Dendritic cell treated with granulocyte-macrophage colony-stimulating factor and Interleukin-4, amounts not matched to agents 40 ng/mL and 50 ng/mL, for 4 days (primary cell): Measurements from ENCODE around the gene PID1.

Experiments used
- H3K27ac Mint-ChIP-seq: one replicate; pipeline ENCODE4 v1.8.0; 2022; ENCODE audit warnings: mild to moderate bottlenecking, mixed read lengths
- H3K27me3 Mint-ChIP-seq: one replicate; pipeline ENCODE4 v1.8.0; 2022; ENCODE audit warnings: mild to moderate bottlenecking, mixed read lengths
- H3K36me3 Mint-ChIP-seq: one replicate; pipeline ENCODE4 v1.8.0; 2022; ENCODE audit warnings: low read depth, mixed read lengths
- H3K4me1 Mint-ChIP-seq: one replicate; pipeline ENCODE4 v1.8.0; 2022; ENCODE audit warnings: low read depth, mixed read lengths
- H3K4me3 Mint-ChIP-seq: one replicate; pipeline ENCODE4 v1.8.0; 2022; ENCODE audit warnings: mild to moderate bottlenecking, moderate library complexity, mixed read lengths
- H3K9me3 Mint-ChIP-seq: one replicate; pipeline ENCODE4 v1.8.0; 2022; ENCODE audit warnings: mixed read lengths
- intact Hi-C: fragments of 100-400 bp; cut with micrococcal nuclease; formaldehyde crosslinking; loops from one replicate; pipeline ENCODE4 v1.15.0; 2022

Gene PID1

GRCh38 chr2:229041691-229042090 lies 229.4 kb downstream of the PID1 start:
- Mint-ChIP-seq H3K4me3 (no peak overlapping the region), H3K9me3 (peaks cover 3% of the 10 kb centered on the region), H3K27ac (no peak overlapping the region), H3K36me3 (no peaks in the 10 kb centered on the region), H3K4me1 (no peaks in the 10 kb centered on the region), H3K27me3 (no peaks in the 10 kb centered on the region)
- intact Hi-C loops = no loop called here

- Mint-ChIP-seq H3K4me3 (no peak overlapping the region), H3K9me3 (peaks cover 11% of the 10 kb centered on the region), H3K36me3 (no peaks in the 10 kb centered on the region), H3K4me1 (no peaks in the 10 kb centered on the region), H3K27ac (no peak overlapping the region), H3K27me3 (no peaks in the 10 kb centered on the region)
- intact Hi-C loops = no loop called here
Observed at GRCh38 chr2:229037621-229038020, 233.5 kb downstream of the PID1 start.

- no peaks in the 10 kb centered on the region for H3K27me3 Mint-ChIP-seq
- intact Hi-C loops = no loop called here
- H3K4me1 Mint-ChIP-seq = no peaks in the 10 kb centered on the region
- no peak overlapping the region for H3K4me3 Mint-ChIP-seq
- H3K36me3 Mint-ChIP-seq = no peaks in the 10 kb centered on the region
- H3K27ac Mint-ChIP-seq = no peak overlapping the region
- H3K9me3 Mint-ChIP-seq = peaks cover 40% of the 10 kb centered on the region
Observed at GRCh38 chr2:229033816-229034215, 237.3 kb downstream of the PID1 start.

- no peak overlapping the region for H3K4me3 Mint-ChIP-seq
- peaks cover 50% of the 10 kb centered on the region for H3K9me3 Mint-ChIP-seq
- no peak overlapping the region for H3K27ac Mint-ChIP-seq
- no peaks in the 10 kb centered on the region for H3K27me3 Mint-ChIP-seq
- no peaks in the 10 kb centered on the region for H3K36me3 Mint-ChIP-seq
- no peaks in the 10 kb centered on the region for H3K4me1 Mint-ChIP-seq
- intact Hi-C loops = no loop called here
Observed at GRCh38 chr2:229032608-229033234, 238.4 kb downstream of the PID1 start.

- intact Hi-C loops = no loop called here
- Mint-ChIP-seq H3K4me1 (no peaks in the 10 kb centered on the region), H3K27ac (no peak overlapping the region)
Observed at GRCh38 chr2:229027353-229028105, 243.6 kb downstream of the PID1 start.

DNA sequence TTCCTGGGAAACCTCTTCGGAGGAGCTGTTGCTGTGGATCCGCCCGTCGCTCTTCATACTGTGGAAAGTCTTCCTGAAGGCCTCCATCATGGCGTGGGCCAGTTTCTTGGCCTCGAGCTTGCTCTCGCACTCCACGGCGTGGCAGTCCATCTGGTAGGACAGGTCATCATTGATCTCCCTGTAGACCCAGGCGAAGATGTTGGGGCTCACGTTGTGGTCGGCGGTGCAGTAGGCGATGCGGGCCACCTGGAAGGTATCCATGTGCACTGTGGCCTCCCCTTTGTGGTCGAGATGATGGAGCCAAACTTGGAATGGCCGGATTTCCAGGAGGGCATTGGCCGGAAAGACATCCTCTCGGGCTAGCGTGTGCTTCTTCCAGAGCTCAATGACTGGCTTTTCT lies 245.4 kb downstream of the PID1 start:
- Mint-ChIP-seq H3K27me3 (no peaks in the 10 kb centered on the region), H3K27ac (no peak overlapping the region), H3K4me3 (no peak overlapping the region), H3K36me3 (peaks cover 8% of the 10 kb centered on the region), H3K9me3 (peaks cover 64% of the 10 kb centered on the region), H3K4me1 (no peaks in the 10 kb centered on the region)
- intact Hi-C loops = no loop called here

More at GRCh38 chr2:229027353-229028105, 243.6 kb downstream of the PID1 start:
- H3K36me3 Mint-ChIP-seq = peaks cover 8% of the 10 kb centered on the region
- no peaks in the 10 kb centered on the region for H3K27me3 Mint-ChIP-seq
- no peak overlapping the region for H3K4me3 Mint-ChIP-seq
- peaks cover 78% of the 10 kb centered on the region for H3K9me3 Mint-ChIP-seq

GRCh38 chr2:229022652-229023051 lies 248.4 kb downstream of the PID1 start:
- intact Hi-C loops = no loop called here
- H3K36me3 Mint-ChIP-seq = peaks cover 8% of the 10 kb centered on the region
- no peak overlapping the region for H3K4me3 Mint-ChIP-seq
- H3K27me3 Mint-ChIP-seq = no peaks in the 10 kb centered on the region
- peaks cover 58% of the 10 kb centered on the region for H3K9me3 Mint-ChIP-seq
- no peaks in the 10 kb centered on the region for H3K4me1 Mint-ChIP-seq
- H3K27ac Mint-ChIP-seq = no peak overlapping the region

- Mint-ChIP-seq H3K36me3 (peaks cover 8% of the 10 kb centered on the region), H3K27ac (no peak overlapping the region), H3K27me3 (no peaks in the 10 kb centered on the region)
Observed at GRCh38 chr2:229022071-229022470, 249.0 kb downstream of the PID1 start.

GRCh38 chr2:229009816-229010215 lies 261.3 kb downstream of the PID1 start:
- Mint-ChIP-seq H3K4me1 (no peaks in the 10 kb centered on the region), H3K4me3 (no peak overlapping the region), H3K27ac (no peak overlapping the region), H3K27me3 (no peaks in the 10 kb centered on the region), H3K9me3 (peaks cover 39% of the 10 kb centered on the region), H3K36me3 (no peaks in the 10 kb centered on the region)
- intact Hi-C loops = no loop called here

More at GRCh38 chr2:229022071-229022470, 249.0 kb downstream of the PID1 start:
- peaks cover 52% of the 10 kb centered on the region for H3K9me3 Mint-ChIP-seq
- H3K4me1 Mint-ChIP-seq = no peaks in the 10 kb centered on the region
- intact Hi-C loops = no loop called here
- H3K4me3 Mint-ChIP-seq = no peak overlapping the region

GRCh38 chr2:229003256-229003655 lies 267.8 kb downstream of the PID1 start:
- Mint-ChIP-seq H3K4me1 (no peaks in the 10 kb centered on the region), H3K27me3 (no peaks in the 10 kb centered on the region), H3K27ac (no peak overlapping the region), H3K9me3 (peaks cover 59% of the 10 kb centered on the region), H3K4me3 (no peak overlapping the region), H3K36me3 (no peaks in the 10 kb centered on the region)
- intact Hi-C loops = no loop called here

DNA sequence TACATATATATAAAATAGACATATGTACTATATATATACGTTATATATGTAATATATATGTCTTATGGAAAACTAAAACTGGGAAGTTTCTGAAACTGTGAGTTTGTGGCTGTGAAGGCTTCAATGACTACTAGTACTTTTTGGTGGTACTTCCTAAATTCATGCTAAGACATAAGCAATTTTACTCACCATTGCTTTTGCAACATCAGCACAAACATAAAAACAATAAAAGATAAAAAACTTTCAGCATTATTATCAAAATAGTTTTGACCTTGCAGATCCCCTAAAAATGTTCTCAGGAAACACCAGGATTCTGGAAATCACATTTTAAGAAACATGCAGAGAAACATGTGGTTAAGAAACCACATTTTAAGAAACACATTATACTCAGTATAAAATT lies 269.9 kb downstream of the PID1 start:
- H3K4me3 Mint-ChIP-seq = no peak overlapping the region
- no peaks in the 10 kb centered on the region for H3K36me3 Mint-ChIP-seq
- no peaks in the 10 kb centered on the region for H3K4me1 Mint-ChIP-seq
- no peak overlapping the region for H3K27ac Mint-ChIP-seq
- intact Hi-C loops = no loop called here
- H3K27me3 Mint-ChIP-seq = no peaks in the 10 kb centered on the region
- peaks cover 54% of the 10 kb centered on the region for H3K9me3 Mint-ChIP-seq

DNA sequence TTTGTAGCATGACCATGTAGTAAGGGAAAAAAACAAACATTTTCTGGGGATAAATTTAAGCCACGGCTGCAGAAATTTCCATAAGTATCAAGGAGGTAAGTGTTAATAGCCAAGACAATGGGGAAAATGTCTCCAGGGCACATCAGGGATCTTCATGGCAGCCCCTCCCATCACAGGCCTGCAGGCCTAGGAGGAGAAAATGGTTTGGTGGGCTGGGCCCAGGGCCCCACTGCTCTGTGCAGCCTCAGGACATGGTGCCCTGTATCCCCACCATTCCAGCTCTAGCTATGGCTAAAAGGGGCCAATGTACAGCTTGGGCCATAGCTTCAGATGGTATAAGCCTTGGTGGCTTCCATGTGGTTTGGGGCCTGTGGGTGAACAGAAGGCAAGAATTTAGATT lies 271.8 kb downstream of the PID1 start:
- H3K9me3 Mint-ChIP-seq = peaks cover 66% of the 10 kb centered on the region
- no peak overlapping the region for H3K4me3 Mint-ChIP-seq

GRCh38 chr2:228988786-228989185 lies 282.3 kb downstream of the PID1 start:
- Mint-ChIP-seq H3K4me3 (no peak overlapping the region), H3K27ac (no peak overlapping the region), H3K4me1 (no peaks in the 10 kb centered on the region), H3K9me3 (peaks cover 87% of the 10 kb centered on the region), H3K27me3 (no peaks in the 10 kb centered on the region), H3K36me3 (no peaks in the 10 kb centered on the region)
- intact Hi-C loops = no loop called here

More for the DNA sequence above, 271.8 kb downstream of the PID1 start:
- Mint-ChIP-seq H3K36me3 (no peaks in the 10 kb centered on the region), H3K27ac (no peak overlapping the region), H3K27me3 (no peaks in the 10 kb centered on the region), H3K4me1 (no peaks in the 10 kb centered on the region)
- intact Hi-C loops = no loop called here

- H3K9me3 Mint-ChIP-seq = peaks cover 83% of the 10 kb centered on the region
- no peaks in the 10 kb centered on the region for H3K36me3 Mint-ChIP-seq
- H3K4me3 Mint-ChIP-seq = no peak overlapping the region
- H3K27me3 Mint-ChIP-seq = no peaks in the 10 kb centered on the region
- intact Hi-C loops = no loop called here
- no peaks in the 10 kb centered on the region for H3K4me1 Mint-ChIP-seq
- no peak overlapping the region for H3K27ac Mint-ChIP-seq
Observed at GRCh38 chr2:228987441-228988155, 283.5 kb downstream of the PID1 start.
